Astrocyte (in vitro differentiated cells and primary cell): Measurements from ENCODE around the gene GRIN2A. TPM values are rescaled to one million over a fixed set of nuclear protein-coding genes. Genes with fewer than 3 reads are reported as not detected.
A peak's percentile ranks its signal among the peaks of the same experiment; 100 is the strongest.

Experiments used
- DNase-seq: peaks from one replicate; pipeline ENCODE4 v3.0.0-alpha.2; 2010; ENCODE audit warnings: low read depth
- FAIRE-seq: peaks from 2 replicates; lab custom pipeline; 2011; peaks lifted over from hg19 to GRCh38; lab: Jason Lieb, UNC
- H2AFZ ChIP-seq: 2 replicates; pipeline ENCODE4 v1.6.0; 2012; ENCODE audit warnings: low read depth, low read length, inconsistent platforms
- H3K27ac ChIP-seq: 2 replicates; pipeline ENCODE4 v1.5.1; 2011; ENCODE audit warnings: low read depth, low read length, inconsistent platforms
- H3K27me3 ChIP-seq: 2 replicates; pipeline ENCODE4 v1.6.0; 2011; ENCODE audit warnings: low read length, inconsistent platforms; ENCODE audit not compliant: insufficient read depth
- H3K36me3 ChIP-seq: 2 replicates; pipeline ENCODE4 v1.5.1; 2011; ENCODE audit warnings: low read length, inconsistent platforms; ENCODE audit not compliant: insufficient read depth
- H3K4me1 ChIP-seq: 2 replicates; pipeline ENCODE4 v1.5.1; 2011; ENCODE audit warnings: low read length, inconsistent platforms; ENCODE audit not compliant: insufficient read depth
- H3K4me2 ChIP-seq: 2 replicates; pipeline ENCODE4 v1.6.0; 2012; ENCODE audit warnings: low read length, inconsistent platforms
- H3K4me3 ChIP-seq: 2 replicates; pipeline ENCODE4 v1.5.1; 2011; ENCODE audit warnings: low read depth, mild to moderate bottlenecking, low read length, inconsistent platforms; ENCODE audit not compliant: insufficient read depth
- H3K79me2 ChIP-seq: 2 replicates; pipeline ENCODE4 v1.6.0; 2012; ENCODE audit warnings: mild to moderate bottlenecking, low read length, inconsistent platforms; ENCODE audit not compliant: insufficient read depth
- H3K9ac ChIP-seq: 2 replicates; pipeline ENCODE4 v1.6.0; 2012; ENCODE audit warnings: mild to moderate bottlenecking, low read length, inconsistent platforms
- H3K9me3 ChIP-seq: 2 replicates; pipeline ENCODE4 v1.5.1; 2012; ENCODE audit warnings: low read depth, mild to moderate bottlenecking, low read length, inconsistent platforms; ENCODE audit not compliant: insufficient read depth
- H4K20me1 ChIP-seq: 2 replicates; pipeline ENCODE4 v1.6.0; 2012; ENCODE audit warnings: low read length, inconsistent platforms; ENCODE audit not compliant: insufficient read depth
- H3K27ac Mint-ChIP-seq: one replicate; pipeline ENCODE4 v1.8.0; 2021; ENCODE audit warnings: mild to moderate bottlenecking, mixed read lengths; ENCODE audit not compliant: unreplicated experiment
- H3K27me3 Mint-ChIP-seq: one replicate; pipeline ENCODE4 v1.8.0; 2021; ENCODE audit warnings: low read depth, mixed read lengths; ENCODE audit not compliant: unreplicated experiment
- H3K36me3 Mint-ChIP-seq: one replicate; pipeline ENCODE4 v1.8.0; 2021; ENCODE audit warnings: low read depth, mixed read lengths; ENCODE audit not compliant: unreplicated experiment
- H3K4me1 Mint-ChIP-seq: one replicate; pipeline ENCODE4 v1.8.0; 2021; ENCODE audit warnings: low read depth, mixed read lengths; ENCODE audit not compliant: unreplicated experiment
- H3K4me3 Mint-ChIP-seq: one replicate; pipeline ENCODE4 v1.8.0; 2021; ENCODE audit warnings: mild to moderate bottlenecking, moderate library complexity, mixed read lengths; ENCODE audit not compliant: unreplicated experiment
- H3K9me3 Mint-ChIP-seq: one replicate; pipeline ENCODE4 v1.8.0; 2021; ENCODE audit warnings: mild to moderate bottlenecking, mixed read lengths; ENCODE audit not compliant: unreplicated experiment
- CTCF ChIP-seq: IDR thresholded peaks from 2 replicates; pipeline ENCODE4 v1.5.1; 2011; ENCODE audit warnings: low read depth, mild to moderate bottlenecking, inconsistent platforms, low read length, moderate library complexity; ENCODE audit not compliant: insufficient read depth
- EZH2 ChIP-seq: IDR thresholded peaks from 2 replicates; pipeline ENCODE4 v1.6.1; 2012; ENCODE audit warnings: mild to moderate bottlenecking, low read length, inconsistent platforms; ENCODE audit not compliant: insufficient read depth
- total RNA-seq: library from RNA; stranded (reverse); gene quantifications from 2 replicates; pipeline ENCODE4 v1.2.1, GENCODE V29; 2021

GRIN2A gene
- total RNA-seq, 1 donor from 2014 or later: 0.68 TPM

- H3K4me3 Mint-ChIP-seq: no peak overlapping the region
- no peak for DNase-seq
- Histone ChIP-seq H3K79me2 (no peaks in the 10 kb centered on the region), H3K27me3 (no peaks in the 10 kb centered on the region), H3K4me2 (no peak overlapping the region), H3K36me3 (no peaks in the 10 kb centered on the region), H3K4me3 (no peak overlapping the region), H3K4me1 (no peaks in the 10 kb centered on the region), H3K9ac (no peak overlapping the region), H2AFZ (no peak overlapping the region), H3K27ac (no peak overlapping the region), H3K9me3 (no peaks in the 10 kb centered on the region), H4K20me1 (no peaks in the 10 kb centered on the region)
- H3K4me1 Mint-ChIP-seq: peaks cover 6% of the 10 kb centered on the region
- FAIRE-seq: no peak
- no peak for TF ChIP-seq EZH2
- no peak for TF ChIP-seq CTCF
- H3K27ac Mint-ChIP-seq: no peak overlapping the region
- peaks cover 3% of the 10 kb centered on the region for H3K9me3 Mint-ChIP-seq
- peaks cover 63% of the 10 kb centered on the region for H3K27me3 Mint-ChIP-seq
- no peaks in the 10 kb centered on the region for H3K36me3 Mint-ChIP-seq
Observed at GRCh38 chr16:9955677-9956076, 226.6 kb downstream of the GRIN2A start.

- Mint-ChIP-seq H3K4me1 (peaks cover 6% of the 10 kb centered on the region), H3K4me3 (no peak overlapping the region), H3K27ac (no peak overlapping the region), H3K9me3 (peaks cover 1% of the 10 kb centered on the region), H3K36me3 (no peaks in the 10 kb centered on the region), H3K27me3 (peaks cover 61% of the 10 kb centered on the region)
- H3K27me3 ChIP-seq: no peaks in the 10 kb centered on the region
- H3K79me2 ChIP-seq: no peaks in the 10 kb centered on the region
- FAIRE-seq: no peak
- H3K36me3 ChIP-seq: no peaks in the 10 kb centered on the region
- TF ChIP-seq EZH2 (no peak), CTCF (no peak)
- no peak overlapping the region for H3K4me3 ChIP-seq
- H3K9me3 ChIP-seq: no peaks in the 10 kb centered on the region
- H3K27ac ChIP-seq: no peak overlapping the region
- no peaks in the 10 kb centered on the region for H4K20me1 ChIP-seq
- no peak overlapping the region for H3K9ac ChIP-seq
- H3K4me2 ChIP-seq: no peak overlapping the region
- DNase-seq: no peak
- no peaks in the 10 kb centered on the region for H3K4me1 ChIP-seq
- H2AFZ ChIP-seq: no peak overlapping the region
Observed at GRCh38 chr16:9953908-9954570, 228.2 kb downstream of the GRIN2A start.

GRCh38 chr16:9950658-9951057 is 231.6 kb downstream of the GRIN2A start:
- DNase-seq (peak; percentile 3), FAIRE-seq (no peak)
- Histone ChIP-seq H3K4me2 (no peak overlapping the region), H3K9ac (no peak overlapping the region), H3K4me1 (no peaks in the 10 kb centered on the region), H3K27me3 (no peaks in the 10 kb centered on the region), H3K27ac (no peak overlapping the region), H4K20me1 (no peaks in the 10 kb centered on the region), H2AFZ (no peak overlapping the region), H3K79me2 (no peaks in the 10 kb centered on the region), H3K4me3 (no peak overlapping the region), H3K9me3 (no peaks in the 10 kb centered on the region), H3K36me3 (no peaks in the 10 kb centered on the region)
- no peak for TF ChIP-seq CTCF
- TF ChIP-seq EZH2: no peak
- peaks cover 6% of the 10 kb centered on the region for H3K4me1 Mint-ChIP-seq
- no peak overlapping the region for H3K4me3 Mint-ChIP-seq
- no peaks in the 10 kb centered on the region for H3K36me3 Mint-ChIP-seq
- no peaks in the 10 kb centered on the region for H3K9me3 Mint-ChIP-seq
- no peak overlapping the region for H3K27ac Mint-ChIP-seq
- peaks cover 44% of the 10 kb centered on the region for H3K27me3 Mint-ChIP-seq
